ENCODE data around the gene UBTD1.
A peak's percentile ranks its signal among the peaks of the same experiment; 100 is the strongest.

The UBTD1 gene

DNA sequence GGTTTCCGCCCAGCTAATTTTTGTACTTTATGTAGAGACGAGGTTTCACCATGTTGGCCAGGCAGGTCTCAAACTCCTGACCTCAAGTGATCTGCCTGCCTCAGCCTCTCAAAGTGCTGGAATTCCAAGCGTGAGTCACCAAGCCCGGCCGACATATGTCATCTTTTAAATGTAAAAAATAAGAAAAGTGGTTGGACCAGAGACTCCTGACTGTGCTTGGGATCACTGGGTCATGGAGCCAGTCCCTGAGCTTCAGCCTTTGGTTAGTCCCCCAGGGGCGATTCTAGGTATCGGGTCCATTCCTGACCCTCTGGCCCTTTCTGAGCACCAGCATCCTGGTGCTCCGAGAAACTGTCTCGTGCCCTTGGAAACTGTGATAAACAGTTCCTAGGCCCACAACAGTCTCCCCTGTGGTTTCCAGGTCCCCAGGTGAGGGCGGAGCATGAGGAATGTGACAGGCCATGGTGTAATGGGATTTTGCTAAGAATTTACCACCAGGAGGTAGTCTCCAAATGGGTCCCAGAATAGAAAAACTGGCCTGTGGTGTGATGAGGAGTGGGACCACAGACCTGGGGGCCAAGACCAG, 32.8 kb downstream of the UBTD1 start:
- TF ChIP-seq, protein P1, sequence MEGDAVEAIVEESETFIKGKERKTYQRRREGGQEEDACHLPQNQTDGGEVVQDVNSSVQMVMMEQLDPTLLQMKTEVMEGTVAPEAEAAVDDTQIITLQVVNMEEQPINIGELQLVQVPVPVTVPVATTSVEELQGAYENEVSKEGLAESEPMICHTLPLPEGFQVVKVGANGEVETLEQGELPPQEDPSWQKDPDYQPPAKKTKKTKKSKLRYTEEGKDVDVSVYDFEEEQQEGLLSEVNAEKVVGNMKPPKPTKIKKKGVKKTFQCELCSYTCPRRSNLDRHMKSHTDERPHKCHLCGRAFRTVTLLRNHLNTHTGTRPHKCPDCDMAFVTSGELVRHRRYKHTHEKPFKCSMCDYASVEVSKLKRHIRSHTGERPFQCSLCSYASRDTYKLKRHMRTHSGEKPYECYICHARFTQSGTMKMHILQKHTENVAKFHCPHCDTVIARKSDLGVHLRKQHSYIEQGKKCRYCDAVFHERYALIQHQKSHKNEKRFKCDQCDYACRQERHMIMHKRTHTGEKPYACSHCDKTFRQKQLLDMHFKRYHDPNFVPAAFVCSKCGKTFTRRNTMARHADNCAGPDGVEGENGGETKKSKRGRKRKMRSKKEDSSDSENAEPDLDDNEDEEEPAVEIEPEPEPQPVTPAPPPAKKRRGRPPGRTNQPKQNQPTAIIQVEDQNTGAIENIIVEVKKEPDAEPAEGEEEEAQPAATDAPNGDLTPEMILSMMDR (IDR thresholded peaks at IDR 0.05; ENCODE audit: low read depth, low read length) = no peak
- no peak for DNase-seq (ENCODE audit: extremely low read depth, low read depth)

DNA sequence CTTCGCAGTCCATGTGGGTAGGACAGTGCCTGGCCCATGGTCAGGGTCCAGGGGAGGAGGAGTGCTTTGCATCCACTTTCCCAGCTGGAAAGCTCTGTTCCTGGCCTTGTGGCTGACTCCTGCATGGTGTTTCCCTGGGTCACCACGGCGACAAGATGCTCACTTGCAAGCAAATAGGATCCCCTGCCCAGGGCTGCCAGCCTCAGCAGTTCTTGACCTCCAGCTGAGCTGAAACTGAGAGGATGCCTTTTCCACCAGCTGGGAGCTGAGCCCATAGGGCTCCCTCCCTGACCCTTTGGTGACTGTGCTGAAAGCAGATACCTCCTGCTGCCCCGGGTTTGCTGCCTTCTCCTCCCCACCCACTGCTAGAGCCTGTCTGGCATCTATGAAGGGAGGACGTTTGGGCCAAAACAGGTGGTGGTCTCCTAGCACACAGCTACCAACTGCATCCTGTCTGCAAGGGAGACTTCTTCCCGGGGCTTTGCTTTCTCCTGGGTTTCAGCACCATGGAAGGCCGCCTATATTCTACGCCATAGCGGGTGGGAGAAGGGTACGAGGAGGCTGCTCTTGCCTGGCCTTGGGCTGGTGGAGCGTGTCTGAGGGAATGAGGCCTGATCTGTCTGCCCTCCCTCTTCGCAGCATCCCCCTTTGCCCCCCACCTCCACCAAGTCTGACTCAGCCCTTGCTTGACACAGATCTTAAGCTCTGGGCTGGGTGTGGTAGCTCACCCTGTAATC, 34.4 kb downstream of the UBTD1 start:
- DNase-seq (ENCODE audit: extremely low read depth, low read depth) = no peak
- TF ChIP-seq, protein P1 (IDR thresholded peaks at IDR 0.05; ENCODE audit: low read depth, low read length) = no peak

DNA sequence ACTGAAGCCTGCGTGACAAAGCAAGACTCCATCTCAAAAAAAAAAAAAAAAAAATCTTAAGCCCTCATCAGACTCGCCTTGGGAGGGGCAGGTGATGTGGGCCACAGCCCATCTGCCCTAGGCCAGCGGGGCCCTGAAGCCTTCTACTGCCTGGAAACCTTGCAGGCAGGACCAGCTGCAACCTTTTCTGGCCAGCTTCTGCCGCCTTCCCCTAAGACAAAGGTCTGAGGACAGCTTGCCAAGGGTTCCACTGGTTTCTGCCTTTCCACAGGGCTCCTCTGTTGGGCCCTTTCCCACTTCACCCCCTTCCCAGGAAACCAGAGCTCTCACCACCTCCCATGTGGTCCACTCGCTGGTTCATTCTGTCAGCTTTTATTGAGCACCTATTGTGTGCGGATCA, 35.2 kb downstream of the UBTD1 start:
- TF ChIP-seq, protein P1 (IDR thresholded peaks at IDR 0.05; ENCODE audit: low read depth, low read length) = no peak
- no peak for DNase-seq (ENCODE audit: extremely low read depth, low read depth)

DNA sequence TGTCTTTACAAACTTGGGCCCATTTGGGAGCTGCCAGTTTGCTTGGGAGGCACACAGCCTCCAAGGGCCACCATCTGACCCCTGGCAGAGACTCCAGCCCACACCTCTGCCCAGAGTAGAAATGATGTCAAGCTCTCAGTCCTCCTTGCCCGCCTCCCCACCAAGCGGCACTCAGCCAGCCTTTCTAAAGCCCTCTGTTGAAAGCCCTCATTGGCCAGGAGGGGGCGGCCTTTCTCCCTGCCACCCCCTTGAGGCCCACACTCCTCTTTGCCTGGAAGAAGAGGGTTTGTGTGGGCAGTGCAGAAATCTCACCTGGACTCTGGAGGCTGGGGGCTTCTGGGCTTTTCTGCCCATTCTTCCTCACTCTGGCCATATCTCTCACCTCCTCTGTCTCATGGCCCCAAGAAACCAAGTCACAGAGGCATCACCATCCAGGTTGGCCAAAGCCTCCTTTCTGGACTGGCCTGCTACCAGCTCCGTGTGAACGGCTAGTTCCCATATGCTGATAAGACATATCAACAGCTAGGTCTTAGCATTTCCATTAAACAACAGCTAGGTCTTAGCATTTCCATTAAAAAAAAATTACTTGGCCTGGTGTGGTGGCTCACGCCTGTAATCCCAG, 36.1 kb downstream of the UBTD1 start:
- TF ChIP-seq, protein P1 (IDR thresholded peaks at IDR 0.05; ENCODE audit: low read depth, low read length) = peak; percentile 40
- no peak for DNase-seq (ENCODE audit: extremely low read depth, low read depth)

DNA sequence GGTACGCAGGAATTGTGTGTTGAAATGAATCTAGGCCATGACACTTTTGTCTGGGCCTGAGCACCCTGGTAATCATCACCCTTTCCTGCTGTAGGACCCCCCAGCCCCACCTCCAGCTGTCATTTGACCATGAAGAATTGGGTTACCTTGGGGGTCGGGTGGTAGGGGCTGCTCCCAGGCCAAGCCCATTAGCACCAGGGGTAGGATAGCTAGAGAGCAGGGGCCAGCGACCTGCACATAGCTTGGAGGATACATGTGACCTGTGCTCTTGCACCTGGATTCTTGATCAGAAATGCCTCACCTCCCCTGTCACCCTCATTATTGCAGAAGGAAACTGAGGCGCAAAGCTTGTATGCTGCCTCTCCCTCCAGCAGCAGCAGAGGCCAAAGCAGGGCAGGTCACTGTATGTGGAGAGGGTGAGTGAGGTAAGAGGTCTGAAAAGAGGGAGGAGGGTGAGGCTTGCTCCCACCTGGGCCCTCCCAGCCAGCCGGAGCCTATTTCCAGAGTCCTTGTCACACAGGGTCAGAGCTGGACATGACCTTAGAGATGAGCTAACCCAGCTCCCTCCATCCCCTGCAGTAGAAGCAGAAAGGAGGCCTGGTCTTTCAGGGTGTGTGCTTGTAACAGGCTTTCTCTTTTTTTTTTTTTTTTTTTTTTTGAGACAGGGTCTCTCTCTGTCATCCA, 38.6 kb downstream of the UBTD1 start:
- no peak for DNase-seq (ENCODE audit: extremely low read depth, low read depth)
- TF ChIP-seq, protein P1 (IDR thresholded peaks at IDR 0.05; ENCODE audit: low read depth, low read length) = no peak

DNA sequence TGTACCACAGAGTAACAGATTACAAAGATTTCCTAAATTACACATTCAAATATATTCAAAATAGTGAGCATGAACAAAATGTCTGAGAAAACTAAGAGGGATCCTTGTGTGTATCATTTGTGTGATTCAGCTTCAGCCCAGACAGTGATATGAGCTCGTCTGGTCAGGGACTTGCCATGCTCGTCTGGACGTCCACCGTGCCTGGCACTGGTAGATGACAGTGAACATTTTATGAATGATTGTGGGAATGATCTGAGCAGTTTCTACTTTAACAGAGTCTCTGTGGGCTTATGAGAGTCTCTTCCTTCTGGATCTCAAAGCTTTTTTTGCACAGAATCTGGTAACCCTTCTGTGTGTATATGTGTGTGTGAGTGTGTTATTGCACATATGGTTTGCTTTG, 39.7 kb downstream of the UBTD1 start:
- TF ChIP-seq, protein P1 (IDR thresholded peaks at IDR 0.05; ENCODE audit: low read depth, low read length) = no peak
- DNase-seq (ENCODE audit: extremely low read depth, low read depth) = no peak

DNA sequence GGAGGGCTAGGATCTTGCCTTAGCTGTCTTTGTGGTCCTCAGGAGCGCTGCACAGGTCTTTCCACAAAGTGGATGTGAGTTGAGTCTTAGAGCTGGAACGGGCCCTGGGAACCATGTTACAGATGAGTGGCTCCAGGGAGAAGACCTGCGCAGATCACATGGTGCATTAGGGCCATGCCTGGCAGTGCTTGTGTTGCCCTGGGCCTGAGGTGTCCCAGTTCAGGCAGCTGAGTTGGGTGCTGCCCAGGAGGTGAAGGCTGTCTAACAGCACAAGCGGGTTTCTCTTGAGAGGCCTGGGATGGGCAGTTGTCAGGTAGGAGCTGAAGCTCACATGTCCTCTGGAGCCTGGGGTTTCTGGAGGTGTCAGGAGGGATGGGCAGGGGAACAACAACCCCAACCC, 40.1 kb downstream of the UBTD1 start:
- no peak for DNase-seq (ENCODE audit: extremely low read depth, low read depth)
- TF ChIP-seq, protein P1 (IDR thresholded peaks at IDR 0.05; ENCODE audit: low read depth, low read length) = no peak
